ENCODE results near the gene VANGL1.

DNA sequence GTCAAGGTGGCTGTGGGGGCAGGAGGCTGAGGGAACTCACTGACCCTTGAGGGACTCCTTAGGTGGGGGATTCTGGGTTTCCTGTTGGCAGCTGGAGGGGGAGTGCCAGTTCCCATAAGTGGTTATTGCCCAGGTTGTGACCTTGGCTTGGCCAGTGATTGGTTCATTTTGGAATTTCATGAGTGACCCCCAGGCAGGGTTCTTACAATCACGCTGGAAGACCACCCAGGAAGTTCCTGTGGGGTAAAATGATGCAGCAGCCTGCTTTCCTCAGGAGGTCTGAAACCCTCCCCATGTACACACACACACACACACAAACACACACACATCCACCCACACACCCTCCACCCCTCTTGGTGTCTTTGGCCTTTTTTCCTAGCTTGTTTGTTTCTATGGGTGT lies 16.9 kb downstream of the VANGL1 start:
- TF ChIP-seq, protein P1, sequence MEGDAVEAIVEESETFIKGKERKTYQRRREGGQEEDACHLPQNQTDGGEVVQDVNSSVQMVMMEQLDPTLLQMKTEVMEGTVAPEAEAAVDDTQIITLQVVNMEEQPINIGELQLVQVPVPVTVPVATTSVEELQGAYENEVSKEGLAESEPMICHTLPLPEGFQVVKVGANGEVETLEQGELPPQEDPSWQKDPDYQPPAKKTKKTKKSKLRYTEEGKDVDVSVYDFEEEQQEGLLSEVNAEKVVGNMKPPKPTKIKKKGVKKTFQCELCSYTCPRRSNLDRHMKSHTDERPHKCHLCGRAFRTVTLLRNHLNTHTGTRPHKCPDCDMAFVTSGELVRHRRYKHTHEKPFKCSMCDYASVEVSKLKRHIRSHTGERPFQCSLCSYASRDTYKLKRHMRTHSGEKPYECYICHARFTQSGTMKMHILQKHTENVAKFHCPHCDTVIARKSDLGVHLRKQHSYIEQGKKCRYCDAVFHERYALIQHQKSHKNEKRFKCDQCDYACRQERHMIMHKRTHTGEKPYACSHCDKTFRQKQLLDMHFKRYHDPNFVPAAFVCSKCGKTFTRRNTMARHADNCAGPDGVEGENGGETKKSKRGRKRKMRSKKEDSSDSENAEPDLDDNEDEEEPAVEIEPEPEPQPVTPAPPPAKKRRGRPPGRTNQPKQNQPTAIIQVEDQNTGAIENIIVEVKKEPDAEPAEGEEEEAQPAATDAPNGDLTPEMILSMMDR (IDR thresholded peaks at IDR 0.05; ENCODE audit: low read depth, low read length), result no peak
- TF ChIP-seq EZH2phosphoT487 (IDR thresholded peaks at IDR 0.05; ENCODE audit: low read depth), result no peak
